ENCODE data around the gene NDUFV3.
A peak's percentile ranks its signal among the peaks of the same experiment; 100 is the strongest.
"Not testable (repeated sequence)": the region's sequence is repeated elsewhere in the genome, so short reads cannot be mapped to it uniquely, and the experiment has no call there.

The NDUFV3 gene

DNA sequence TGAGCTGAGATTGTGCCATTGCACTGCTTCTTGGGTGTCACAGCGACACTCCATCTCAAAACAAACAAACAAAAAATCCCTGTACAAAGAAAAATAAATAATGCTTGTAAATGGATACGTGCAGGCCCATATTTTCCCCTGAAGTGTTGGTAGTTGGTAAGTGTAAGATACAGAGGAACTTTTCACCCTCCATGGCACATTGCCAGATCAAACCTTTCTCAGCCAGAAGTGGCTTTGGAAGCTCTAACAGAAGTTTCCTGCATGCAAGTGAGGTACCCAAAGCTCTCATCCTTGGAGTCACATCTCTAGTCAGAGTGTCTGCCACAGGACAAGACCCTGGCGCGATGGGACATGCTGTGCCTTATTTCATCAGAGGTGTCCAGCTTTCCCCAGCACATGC, 7.3 kb downstream of the NDUFV3 start:
- DNase-seq (ENCODE audit: low spot score) = no peak

DNA sequence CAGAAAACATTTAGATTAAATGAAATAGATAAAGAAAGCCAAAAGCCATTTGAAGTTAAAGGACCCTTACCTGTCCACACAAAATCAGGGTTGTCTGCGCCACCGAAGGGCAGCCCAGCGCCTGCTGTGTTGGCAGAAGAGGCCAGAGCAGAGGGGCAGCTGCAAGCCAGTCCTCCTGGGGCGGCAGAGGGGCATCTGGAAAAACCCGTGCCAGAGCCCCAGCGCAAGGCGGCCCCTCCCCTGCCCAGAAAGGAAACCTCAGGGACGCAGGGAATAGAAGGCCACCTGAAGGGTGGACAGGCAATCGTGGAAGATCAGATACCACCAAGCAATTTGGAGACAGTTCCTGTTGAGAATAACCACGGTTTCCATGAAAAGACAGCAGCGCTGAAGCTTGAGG, 10.7 kb downstream of the NDUFV3 start:
- DNase-seq (ENCODE audit: low spot score) = no peak

DNA sequence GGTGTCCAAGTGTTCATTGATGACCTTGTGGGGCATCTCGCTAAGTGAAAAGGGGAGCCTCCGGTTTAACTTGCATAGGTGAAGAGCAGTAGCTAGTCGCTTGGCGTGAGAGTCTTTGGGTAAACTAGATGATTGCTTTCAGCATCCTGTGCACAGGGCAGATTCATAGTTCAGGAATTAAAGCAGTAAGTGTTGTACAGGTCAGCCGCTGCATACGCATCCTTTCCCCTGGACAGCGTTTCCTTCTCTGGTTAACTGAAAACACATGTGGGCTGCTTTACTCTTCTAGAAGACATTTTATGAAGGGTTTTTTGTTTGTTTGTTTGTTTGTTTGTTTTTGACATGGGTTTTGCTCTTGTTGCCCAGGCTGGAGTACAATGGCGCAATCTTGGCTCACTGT, 12.1 kb downstream of the NDUFV3 start:
- DNase-seq (ENCODE audit: low spot score) = no peak

DNA sequence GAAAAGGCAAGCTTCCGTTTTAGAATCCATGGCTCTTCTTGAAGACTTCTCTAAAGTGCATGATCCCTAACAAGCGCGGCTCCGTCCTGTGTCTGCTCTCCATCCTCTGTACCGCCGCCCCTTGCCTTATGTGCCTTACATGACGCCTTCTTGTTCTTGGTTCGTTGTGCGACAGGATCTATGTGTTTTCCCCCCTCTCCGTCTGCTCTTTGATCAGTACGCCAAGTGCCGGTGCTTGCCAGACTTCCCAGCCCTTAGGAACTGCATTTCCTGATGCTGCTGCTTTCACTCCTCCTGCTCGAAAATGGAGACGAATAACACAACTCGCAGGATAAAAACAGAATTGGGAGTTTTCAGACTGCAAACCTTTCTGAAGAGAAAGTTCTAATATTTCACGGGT, 13.1 kb downstream of the NDUFV3 start:
- DNase-seq (ENCODE audit: low spot score) = no peak

DNA sequence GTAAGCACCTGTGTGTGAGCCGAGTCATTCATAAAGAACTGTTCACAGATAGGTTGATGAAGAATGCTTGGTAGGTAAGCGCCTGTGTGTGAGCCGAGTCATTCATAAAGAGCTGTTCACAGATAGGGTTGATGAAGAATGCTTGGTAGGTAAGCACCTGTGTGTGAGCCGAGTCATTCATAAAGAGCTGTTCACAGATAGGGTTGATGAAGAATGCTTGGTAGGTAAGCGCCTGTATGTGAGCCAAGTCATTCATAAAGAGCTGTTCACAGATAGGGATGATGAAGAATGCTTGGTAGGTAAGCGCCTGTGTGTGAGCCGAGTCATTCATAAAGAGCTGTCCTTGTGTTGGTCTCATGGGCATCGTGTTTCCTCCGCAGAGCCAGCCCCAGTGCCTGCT, 15.4 kb downstream of the NDUFV3 start:
- not testable (repeated sequence) for DNase-seq (ENCODE audit: low spot score)

DNA sequence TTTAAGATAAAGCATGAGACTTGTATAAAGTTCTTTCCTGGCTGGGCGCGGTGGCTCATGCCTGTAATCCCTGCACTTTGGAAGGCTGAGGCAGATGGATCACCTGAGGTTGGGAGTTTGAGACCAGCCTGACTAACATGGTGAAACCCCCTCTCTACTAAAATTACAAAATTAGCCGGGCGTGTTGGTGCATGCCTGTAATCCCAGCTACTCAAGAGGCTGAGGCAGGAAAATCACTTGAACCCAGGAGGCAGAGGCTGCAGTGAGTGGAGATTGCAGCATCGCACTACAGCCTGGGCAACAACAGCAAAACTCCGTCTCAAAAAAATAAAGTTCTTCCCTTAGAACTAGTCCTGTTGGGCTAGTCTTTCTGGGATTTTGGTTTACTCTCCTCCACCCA, 18.8 kb downstream of the NDUFV3 start:
- not testable (repeated sequence) for DNase-seq (ENCODE audit: low spot score)

DNA sequence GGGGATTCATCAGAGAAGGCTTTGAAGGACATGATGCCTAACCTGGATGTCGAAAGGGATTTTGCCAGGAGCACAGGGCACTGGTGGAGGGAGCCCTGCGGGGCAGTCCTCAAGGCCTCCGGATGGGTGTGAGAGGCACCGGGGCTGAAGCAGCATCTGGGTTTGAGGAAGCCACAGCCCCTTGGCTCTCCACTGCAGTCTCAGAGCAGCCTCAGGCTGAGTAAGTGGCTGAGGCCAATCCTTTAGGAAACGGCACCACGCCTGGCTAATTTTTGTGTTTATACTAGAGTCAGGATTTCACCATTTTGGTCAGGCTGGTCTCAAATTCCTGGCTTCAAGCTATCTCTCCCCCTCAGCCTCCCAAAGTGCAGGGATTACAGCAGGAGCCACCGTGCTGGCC, 20.4 kb downstream of the NDUFV3 start:
- DNase-seq (ENCODE audit: low spot score) = no peak

DNA sequence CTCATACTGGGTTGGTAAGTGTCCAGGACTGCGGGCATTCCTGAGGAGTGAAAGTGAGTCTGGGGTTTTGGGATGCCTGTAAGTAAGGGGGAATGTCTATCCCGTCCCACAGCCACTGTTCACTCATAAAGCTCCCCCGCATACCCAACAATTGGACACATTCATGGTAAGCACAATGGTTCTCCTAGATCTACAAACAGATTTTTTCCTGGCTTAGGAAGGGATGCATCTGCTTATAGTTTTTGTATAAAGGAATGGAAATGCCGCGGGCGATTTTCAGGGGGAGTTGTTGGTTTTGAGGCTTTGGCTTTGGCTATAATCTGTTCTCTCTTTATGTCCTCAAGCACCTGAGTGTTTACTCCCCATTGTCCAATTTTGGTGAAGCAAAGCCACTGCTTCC, 25.2 kb downstream of the NDUFV3 start:
- DNase-seq (ENCODE audit: low spot score) = no peak

DNA sequence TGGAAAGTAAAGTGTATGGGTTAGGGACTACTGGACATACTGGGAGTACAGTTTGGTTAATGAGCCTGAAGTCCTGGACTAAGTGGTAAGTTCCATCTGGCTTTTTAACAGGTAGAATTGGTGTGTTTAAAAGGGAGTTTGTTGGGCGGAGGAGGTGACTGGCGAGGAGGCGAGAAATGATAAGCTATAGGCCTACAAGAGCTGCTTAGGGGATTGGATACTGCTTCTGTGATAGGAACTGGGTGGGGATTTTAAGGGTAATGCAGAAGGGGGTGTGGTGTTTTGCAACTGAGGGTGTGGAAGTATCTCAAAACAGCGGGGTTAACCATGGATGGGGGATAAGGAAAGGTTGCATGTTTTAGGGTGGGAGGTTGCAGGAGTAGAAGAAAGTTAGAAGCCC, 28.8 kb downstream of the NDUFV3 start:
- no peak for DNase-seq (ENCODE audit: low spot score)

DNA sequence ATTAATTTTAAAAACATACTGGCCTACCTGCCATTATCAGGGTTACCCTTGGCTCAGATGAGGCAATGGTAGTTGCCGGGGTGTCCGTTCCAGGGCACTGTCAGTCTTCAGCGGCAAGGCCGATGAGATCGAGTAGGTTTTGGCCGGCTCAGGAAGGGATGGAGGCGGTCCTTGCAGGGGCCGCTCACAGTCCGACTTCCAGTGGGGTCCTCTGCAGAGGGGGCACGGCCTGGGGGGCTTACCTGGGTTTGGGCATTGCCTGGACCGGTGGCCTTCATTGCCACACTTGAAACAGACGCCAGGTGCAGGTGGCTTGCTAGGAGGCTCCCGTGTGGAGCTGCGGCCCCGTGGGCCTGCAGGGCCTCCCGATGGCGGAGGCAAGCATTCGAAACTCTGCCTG, 29.8 kb downstream of the NDUFV3 start:
- no peak for DNase-seq (ENCODE audit: low spot score)

DNA sequence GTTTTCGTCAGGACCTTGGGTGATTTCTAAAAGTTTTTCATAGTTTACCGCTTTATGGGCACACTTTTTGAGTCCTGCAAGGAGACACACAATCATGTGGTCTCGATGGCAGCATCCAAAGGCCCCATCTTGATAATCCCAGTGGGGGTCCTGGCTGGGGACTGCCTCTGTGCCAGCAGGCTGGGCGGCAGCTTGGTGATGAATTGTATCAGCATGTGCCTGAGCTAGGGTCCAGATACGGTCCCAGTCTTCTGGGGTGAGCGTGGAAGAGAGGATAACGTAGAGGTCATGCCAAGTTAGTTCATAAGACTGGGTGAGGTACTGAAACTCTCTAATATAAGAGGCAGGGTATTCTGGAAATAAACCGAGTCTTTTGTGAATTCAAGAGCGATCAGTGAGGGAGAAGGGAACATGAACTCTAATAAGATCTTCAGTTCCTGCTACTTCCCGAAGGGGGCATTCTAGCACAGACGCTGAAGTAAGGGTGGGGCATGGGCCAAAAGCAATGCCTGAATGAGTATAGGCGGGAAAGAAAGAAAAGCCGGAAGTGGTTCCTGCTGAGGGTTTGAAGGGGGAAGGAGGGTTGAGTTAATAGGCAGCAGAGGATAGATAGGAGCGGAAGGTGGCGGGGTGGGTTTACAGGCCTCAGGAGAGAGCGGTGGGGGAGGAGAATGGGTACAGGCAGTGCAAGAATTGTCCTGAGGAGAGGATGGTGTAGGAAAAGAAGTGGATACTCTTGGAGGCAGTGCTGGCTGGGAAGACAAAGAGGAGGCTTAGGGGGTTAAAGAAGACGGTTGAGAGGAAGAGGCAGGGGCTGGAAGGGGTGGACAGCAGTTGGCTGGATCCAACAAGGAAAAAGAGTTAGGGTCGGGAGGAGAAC, 30.7 kb downstream of the NDUFV3 start:
- peak; percentile 87 for DNase-seq (ENCODE audit: low spot score)

DNA sequence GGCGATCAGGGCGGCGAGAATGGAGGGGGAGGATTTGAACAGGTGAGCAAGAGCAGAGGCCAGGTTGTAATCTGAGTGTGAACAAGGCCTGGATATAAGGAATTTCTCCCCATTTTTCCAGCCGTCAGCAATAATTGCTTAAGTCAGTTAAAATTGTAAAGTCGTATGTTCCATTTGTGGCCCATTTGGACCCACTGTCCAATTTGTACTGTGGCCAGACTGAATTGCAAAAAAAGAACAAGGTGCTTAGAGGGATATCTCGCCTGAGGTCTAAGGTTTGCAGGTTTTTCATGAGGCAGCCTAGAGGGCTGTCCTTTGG, 31.3 kb downstream of the NDUFV3 start:
- DNase-seq (ENCODE audit: low spot score) = no peak

DNA sequence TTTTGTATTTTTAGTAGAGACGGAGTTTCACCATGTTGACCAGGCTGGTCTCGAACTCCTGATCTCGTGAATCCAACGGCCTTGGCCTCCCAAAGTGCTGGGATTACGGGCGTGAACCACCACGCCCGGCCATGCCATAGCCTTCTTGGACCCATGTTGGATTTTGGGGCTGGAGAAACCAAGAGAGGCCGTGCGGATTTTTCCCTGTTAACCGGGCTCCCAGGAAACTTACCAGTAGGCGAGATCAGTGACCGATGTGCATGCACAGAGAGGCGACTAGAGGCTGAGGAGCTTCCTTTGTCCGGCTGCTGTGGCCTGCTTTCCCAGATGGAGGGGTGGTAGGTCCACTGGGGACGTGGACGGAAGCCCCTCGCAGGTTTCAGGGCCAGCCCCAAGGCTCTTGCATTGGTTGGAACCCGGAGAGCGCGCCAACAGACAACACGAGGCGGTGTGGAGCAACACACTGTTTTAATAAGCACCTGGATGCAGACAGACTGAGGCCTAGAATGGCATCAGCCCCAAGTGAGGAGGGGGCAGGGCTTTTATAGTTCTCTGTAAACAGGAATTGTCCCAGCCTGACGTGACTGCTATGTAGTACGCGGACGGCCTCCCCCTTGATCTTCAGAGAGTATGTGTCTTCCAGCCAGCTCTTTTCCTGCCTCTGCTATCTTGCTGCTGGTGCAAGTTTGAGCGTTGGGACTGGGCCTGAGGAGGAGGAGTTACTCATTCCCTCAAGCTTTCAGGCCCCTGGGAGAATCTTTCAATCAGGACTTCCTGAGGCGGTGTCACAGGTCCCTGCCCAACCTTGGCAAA, 32.2 kb downstream of the NDUFV3 start, which contains the start of gene ERVH48-1:
TSS of gene ERVH48-1 (minus strand) at position 517 of the 813 bp plus-strand sequence. CDS start 6,624 bp downstream, outside the sequence.
- DNase-seq (ENCODE audit: low spot score) = no peak

DNA sequence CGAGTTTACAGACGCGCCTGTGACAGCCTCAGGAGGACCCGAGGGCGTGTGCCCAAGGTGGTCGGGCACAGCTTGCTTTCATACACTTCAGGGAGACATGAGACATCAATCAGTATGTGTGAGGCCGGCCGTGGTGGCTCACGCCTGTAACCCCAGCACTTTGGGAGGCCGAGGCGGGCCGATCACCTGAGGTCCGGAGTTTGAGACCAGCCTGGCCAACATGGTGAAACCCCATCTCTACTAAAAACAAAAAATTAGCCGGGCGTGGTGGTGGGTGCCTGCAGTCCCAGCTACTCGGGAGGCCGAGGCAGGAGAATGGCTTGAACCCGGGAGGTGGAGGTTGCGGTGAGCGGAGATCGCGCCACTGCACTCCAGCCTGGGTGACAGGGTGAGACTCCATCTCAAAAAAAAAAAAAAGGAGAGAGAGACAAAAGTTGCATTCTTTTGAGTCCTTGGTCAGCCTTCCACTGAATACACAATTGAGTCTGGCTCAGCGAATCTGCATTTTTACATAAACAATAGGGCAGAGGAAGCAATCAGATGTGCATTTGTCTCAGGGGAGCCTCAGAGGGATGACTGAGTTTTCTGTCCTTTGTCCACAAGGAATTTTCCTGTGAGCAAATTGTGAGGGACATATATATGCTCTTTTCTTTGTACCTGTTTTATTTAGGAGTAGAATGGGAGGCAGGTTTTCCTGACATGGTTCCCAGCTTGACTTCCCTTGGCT, 34.5 kb downstream of the NDUFV3 start:
- not testable (repeated sequence) for DNase-seq (ENCODE audit: low spot score)

DNA sequence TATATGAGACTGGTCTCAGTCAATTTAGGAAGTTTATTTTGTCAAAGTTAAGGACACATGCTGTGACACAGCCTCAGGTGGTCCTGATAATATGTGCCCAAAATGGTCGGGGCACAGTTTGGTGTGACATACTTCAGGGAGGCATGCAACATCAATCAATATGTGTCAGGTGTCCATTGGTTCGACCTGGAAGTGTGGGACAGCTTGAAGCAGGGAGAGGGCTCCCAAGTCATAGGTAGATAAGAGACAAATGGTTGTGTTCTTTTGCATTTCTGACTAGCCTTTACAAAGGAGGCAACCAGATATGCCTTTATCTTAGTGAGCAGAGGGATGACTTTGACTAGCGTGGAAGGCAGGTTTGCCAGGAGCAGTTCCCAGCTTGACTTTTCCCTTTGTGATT, 36.9 kb downstream of the NDUFV3 start:
- no peak for DNase-seq (ENCODE audit: low spot score)

DNA sequence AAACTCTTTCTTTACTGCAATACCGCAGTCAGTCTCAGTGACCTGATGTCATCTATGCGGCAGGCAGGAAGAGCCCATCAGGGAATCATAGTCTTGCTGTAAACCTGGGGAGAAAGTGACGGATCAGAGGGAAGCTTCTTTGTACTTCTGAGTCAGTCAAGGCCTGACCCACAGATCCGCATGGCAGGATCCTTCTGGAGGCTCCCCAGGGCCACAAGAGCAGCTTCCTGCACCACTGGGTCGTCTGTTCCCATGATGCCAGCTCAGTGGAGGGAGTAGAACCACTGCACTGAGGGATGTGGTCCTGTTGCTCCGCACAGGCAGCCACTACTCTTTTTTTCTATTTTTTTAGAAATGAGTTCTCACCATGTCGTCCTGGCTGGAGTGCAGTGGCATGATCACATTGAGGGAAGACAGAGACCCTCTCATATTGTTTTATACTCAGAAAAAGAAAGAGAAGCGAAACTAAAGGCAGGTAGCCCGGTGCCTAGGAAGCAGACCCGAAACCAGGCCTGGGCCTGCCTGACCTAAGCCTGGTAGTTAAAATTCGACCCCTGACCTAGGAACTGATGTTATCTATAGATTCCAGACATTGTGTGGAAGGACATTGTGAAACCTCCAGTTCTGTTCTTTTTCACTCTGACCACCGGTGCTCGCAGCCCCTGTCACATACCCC, 38.6 kb downstream of the NDUFV3 start:
- no peak for DNase-seq (ENCODE audit: low spot score)

DNA sequence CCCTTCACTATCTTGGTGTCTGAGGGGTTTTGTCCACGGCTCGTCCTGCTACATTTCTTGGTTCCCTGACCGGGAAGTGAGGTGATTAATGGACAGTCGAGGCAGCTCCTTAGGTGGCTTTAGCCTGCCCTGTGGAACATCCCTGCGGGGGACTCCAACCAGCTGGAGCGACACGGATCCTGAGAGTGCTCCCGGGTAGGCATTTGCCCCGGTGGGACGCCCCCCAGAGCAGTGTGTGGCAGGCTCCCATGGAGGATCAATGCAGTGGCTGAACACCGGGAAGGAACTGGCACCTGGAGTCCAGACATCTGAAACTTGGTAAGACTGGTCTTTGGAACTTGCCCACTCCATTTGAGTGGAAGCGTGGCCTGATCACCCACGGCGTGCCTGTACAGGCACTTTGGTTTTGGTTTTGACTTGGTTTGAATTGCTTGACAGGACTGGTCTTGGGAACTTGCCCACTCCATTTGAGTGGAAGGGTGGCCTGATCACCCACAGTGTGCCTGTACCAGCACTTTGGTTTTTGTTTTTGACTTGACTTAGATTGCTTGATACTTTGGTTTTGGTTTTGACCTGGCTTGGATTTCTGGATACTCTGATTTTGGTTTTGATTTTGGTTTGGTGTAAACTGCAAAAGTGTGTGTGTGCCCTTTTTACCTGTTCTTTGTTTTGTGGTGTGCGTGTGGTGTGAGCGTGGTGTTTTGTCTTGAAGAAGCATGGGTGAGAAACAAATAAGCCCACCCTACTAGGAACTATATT, 39.4 kb downstream of the NDUFV3 start:
- not testable (repeated sequence) for DNase-seq (ENCODE audit: low spot score)

DNA sequence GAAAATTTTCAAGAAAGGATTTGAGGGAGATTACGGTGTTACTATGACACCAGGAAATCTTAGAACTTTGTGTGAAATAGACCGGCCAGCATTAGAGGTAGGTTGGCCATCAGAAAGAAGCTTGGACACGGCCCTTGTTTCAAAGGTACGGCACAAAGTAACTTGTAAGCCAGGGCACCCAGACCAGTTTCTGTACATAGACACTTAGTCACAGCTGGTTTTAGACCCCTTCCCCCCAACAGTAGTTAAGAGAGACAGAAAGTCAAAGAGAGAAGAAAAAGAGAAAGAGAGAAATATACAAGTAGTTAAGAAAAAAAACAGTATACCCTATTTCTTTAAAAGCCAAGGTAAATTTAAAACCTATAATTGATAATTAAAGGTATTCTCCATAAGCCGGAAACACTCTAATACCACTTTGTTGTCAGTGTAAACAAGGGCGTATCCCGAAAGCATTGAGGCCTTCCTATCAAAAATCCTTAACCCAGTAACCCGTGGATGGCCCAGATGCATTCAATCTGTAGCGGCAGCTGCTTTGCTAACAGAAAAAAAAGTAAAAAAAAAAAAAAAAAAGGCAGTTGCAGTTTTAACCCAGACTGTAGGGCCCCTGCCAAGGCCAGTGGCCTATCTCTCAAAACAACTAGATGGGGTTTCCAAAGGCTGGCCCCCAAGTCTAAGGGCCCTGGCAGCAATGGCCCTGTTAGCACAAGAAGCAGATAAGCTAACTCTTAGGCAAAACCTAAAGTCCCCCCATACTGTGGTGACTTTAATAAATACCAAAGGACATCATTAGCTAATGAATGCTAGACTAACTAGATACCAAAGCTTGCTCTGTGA, 40.2 kb downstream of the NDUFV3 start:
- not testable (repeated sequence) for DNase-seq (ENCODE audit: low spot score)

DNA sequence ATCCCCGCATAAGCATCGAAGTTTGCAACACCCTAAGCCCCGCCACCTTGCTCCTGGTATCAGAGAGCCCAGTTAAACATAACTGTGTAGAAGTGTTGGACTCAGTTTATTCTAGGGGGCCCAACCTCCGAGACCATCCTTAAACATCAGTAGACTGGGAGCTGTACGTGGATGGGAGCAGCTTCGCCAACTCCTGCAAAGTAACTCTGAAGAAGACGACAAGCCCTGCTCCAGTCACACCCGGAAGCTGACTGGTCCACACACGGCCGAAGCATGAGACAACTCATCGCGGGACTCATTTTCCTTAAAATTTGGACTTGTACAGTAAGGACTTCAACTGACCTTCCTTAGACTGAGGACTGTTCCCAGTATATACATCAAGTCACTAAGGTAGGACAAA, 40.9 kb downstream of the NDUFV3 start:
- not testable (repeated sequence) for DNase-seq (ENCODE audit: low spot score)

DNA sequence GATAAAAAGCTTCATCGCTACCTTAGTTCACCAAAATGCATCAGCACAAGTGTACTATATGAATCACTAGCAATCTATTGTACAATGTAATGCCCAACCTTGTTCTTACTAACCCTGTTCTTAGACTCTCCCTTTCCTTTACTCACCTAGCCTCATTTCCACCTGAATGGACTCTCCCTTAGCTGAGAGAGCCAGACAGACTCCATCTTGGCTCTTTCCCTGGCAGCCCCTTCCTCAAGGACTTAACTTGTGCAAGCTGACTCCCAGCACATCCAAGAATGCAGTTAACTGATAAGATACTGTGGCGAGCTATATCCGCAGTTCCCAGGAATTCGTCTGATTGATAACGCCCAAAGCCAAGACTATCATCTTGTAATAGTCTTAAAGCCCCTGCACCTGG, 43.3 kb downstream of the NDUFV3 start:
- not testable (repeated sequence) for DNase-seq (ENCODE audit: low spot score)
